H1 (cell line): ENCODE measurements around the gene CACNA1G. TPM values are rescaled to one million over a fixed set of nuclear protein-coding genes. Genes with fewer than 3 reads are reported as not detected.

Experiments
- CBX8 ChIP-seq: fragments of 300-800, 300-1000 bp; sonication (generic); IDR thresholded peaks from 2 replicates; pipeline ENCODE4 v1.7.1; 2016; ENCODE audit warnings: low read depth, low read length, borderline replicate concordance
- MAX ChIP-seq: IDR thresholded peaks from 2 replicates; pipeline ENCODE4 v1.6.1; 2012; ENCODE audit warnings: inconsistent platforms
- polyA plus RNA-seq, 7 experiments: library from polyadenylated mRNA; depleted of rRNA in 3 of 7; stranded (reverse) in 5 of 7; unstranded in 2 of 7; fragments of >200 nt in 5 of 7; fragments of 200-250 nt in 2 of 7; gene quantifications; 1 replicate in 5 of 7; 2 replicates in 1 of 7; 4 replicates in 1 of 7; pipeline versions ENCODE4 v1.2.1 to v1.2.3, GENCODE V29; 2011 to 2013; ENCODE audit warnings: missing spikeins in 2 of 7, mixed read lengths in 2 of 7
- total RNA-seq: library from RNA; stranded (reverse); fragmentation: NEBNext Ultra II Directional; extraction: Animal tissue kit (Norgen Biotek cat#: 25700); gene quantifications from 2 replicates; pipeline ENCODE4 v1.2.1, GENCODE V29; 2021

The CACNA1G gene
- total and polyA plus RNA-seq, 2 of the 8 experiments (the other 6 are each of a cell fraction or from before 2014, with no cell fraction given), result 2.9 to 4.9 TPM

DNA sequence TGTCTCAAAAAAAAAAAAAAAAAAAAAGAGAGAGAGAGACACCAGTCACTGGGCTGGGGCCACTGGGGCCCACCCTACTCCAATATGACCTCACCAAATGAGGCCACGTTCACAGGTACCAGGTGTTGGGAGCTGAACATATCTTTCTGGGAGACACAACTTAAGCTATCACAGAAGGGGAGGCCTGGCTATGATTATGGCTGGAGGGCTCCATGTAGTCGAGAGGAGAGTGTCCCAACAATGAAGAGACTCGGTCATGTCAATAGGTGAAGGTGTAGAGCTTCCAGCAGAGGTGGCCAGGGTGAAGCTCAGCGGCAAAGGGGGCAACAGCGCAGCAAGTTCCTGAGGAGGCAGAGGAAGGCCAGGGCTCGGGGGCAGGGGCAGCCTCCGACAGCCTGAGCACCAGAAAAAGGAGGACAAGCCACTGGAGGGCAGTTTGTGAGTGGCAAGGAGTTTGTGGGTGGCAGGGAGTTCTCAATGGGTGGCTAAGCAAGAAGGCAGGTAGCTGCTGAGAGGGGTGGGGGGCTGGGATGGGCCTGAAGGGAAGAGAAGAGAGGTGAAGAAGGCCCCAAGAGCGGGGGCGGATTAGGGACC lies 102.2 kb downstream of the CACNA1G start (continued):
- TF ChIP-seq MAX, result no peak
- TF ChIP-seq CBX8, result no peak
